Ovary (tissue), 9 donors: ENCODE results near the gene SLC37A1. TPM values are rescaled to one million over a fixed set of nuclear protein-coding genes. Genes with fewer than 3 reads are reported as not detected.

Source experiments
- DNase-seq, 5 donors: peaks; one replicate each; pipeline ENCODE4 v3.0.0-alpha.2; 2019 to 2020
- H3K27ac ChIP-seq, 2 donors: fragments of 200-600 bp; one replicate each; pipeline versions ENCODE4 v1.5.1 to v1.8.0; 2019 to 2022
- H3K27me3 ChIP-seq: fragments of 200-600 bp; one replicate; pipeline ENCODE4 v1.8.0; 2022
- H3K36me3 ChIP-seq: fragments of 200-600 bp; sonication (generic); one replicate; pipeline ENCODE4 v1.5.1; 2019
- H3K4me1 ChIP-seq: one replicate; pipeline ENCODE4 v1.8.1; 2013; ENCODE audit warnings: mild to moderate bottlenecking, moderate library complexity; ENCODE audit not compliant: insufficient read depth
- H3K4me3 ChIP-seq: fragments of 200-600 bp; sonication (generic); one replicate; pipeline ENCODE4 v1.5.1; 2017
- H3K9me3 ChIP-seq, 2 donors: fragments of 200-600 bp in 1 of 2; sonication (generic) in 1 of 2; one replicate each; pipeline versions ENCODE4 v1.5.1 to v1.8.1; 2013 to 2019; ENCODE audit warnings: mild to moderate bottlenecking in 1 of 2, moderate library complexity in 1 of 2
- EP300 ChIP-seq: sonication (generic); formaldehyde crosslinking; IDR thresholded peaks from one replicate; pipeline ENCODE4 v1.6.1; 2017; ENCODE audit warnings: antibody characterized with exemption
- POLR2A ChIP-seq: fragments of 450-650 bp; IDR thresholded peaks from one replicate; pipeline ENCODE4 v1.6.1; 2017; ENCODE audit warnings: antibody characterized with exemption, mild to moderate bottlenecking, moderate library complexity
- WGBS, 3 donors: extraction: QIAGEN DNeasy Blood & Tissue Kit in 1 of 3; methylation state at CpG; one replicate each; pipeline versions ENCODE4 v1.1.5 to v1.1.7; 2013 to 2017; 5-methylcytosine and 5-hydroxymethylcytosine counted together
- intact Hi-C, 4 donors: fragments of 100-400 bp; cut with DNase I; formaldehyde crosslinking; loops; one replicate each; pipeline versions ENCODE4 v1.11.0 to v1.15.1; 2022 to 2023
- polyA plus RNA-seq, 2 donors: library from polyadenylated mRNA; stranded (reverse); fragments of 200-250 nt in 1 of 2; fragments of 350-450 nt in 1 of 2; fragmentation: Illumina TruSeq in 1 of 2; extraction: RNeasy Lipid Tissue Mini Kit (QIAGEN cat#74804) in 1 of 2; gene quantifications; one replicate each; pipeline ENCODE4 v1.2.3, GENCODE V29; 2013 to 2014
- total RNA-seq, 7 donors: library from RNA; depleted of rRNA in 2 of 7; stranded (reverse); fragments of >200 nt in 2 of 7; fragmentation: NEBNext Ultra II Directional in 3 of 7; extraction: Animal tissue kit (Norgen Biotek cat#: 25700) in 3 of 7; gene quantifications; one replicate each; pipeline versions ENCODE4 v1.1.0 to v1.2.4, GENCODE V29; 2016 to 2023
- TF ChIP-seq, protein P1 (sequence below), 3 donors: fragments of 450-650 bp in 2 of 3; fragments of 200-600 bp in 1 of 3; IDR thresholded peaks; one replicate each; pipeline versions ENCODE4 v1.5.1 to v1.8.0; 2016 to 2022; ENCODE audit warnings: antibody characterized with exemption in 3 of 3, mild to moderate bottlenecking in 1 of 3
- donor health status: DM: no; HTN: no; CAD: no; lungs with moderate emphysema.
- donor health status: DM: no; HTN: no; CAD: no.
- donor health status: Bipolar disorder and iron deficiency.
- donor health status: DM: yes; HTN: yes; CAD: no.
- donor health status: DM: no; HTN: no; CAD: no.
- donor health status: DM: yes; HTN: yes; CAD: no.

SLC37A1 gene
- total and polyA plus RNA-seq, 9 donors, result 5.1 to 10.0 (median 7.4) TPM

DNA sequence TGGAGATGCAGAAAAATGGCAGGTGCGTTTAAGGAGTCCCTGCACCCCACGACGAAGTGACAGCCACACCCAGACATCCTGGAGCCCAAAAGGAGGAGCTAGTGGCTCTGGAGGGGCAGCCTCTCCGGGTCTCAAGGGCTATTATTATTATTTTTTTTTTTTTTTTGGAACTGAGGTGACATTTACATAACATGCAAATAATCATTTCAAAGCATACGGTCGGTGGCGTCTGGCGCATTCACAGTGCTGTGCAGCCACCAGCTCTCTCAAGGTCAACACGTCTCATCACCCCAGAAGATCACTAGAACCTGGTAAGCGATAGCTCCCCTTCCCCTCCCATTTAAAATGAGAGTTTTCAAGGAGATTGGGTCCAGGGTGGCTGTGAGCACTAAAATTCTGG lies 72.2 kb downstream of the SLC37A1 start:
- H3K9me3 ChIP-seq, result no peaks in the 10 kb centered on the region
- H3K27me3 ChIP-seq, result no peaks in the 10 kb centered on the region
- intact Hi-C loops, result no loop called here
- peaks cover 11% of the 10 kb centered on the region for H3K4me1 ChIP-seq
- TF ChIP-seq POLR2A (no peak), EP300 (no peak)
- TF ChIP-seq, protein P1, sequence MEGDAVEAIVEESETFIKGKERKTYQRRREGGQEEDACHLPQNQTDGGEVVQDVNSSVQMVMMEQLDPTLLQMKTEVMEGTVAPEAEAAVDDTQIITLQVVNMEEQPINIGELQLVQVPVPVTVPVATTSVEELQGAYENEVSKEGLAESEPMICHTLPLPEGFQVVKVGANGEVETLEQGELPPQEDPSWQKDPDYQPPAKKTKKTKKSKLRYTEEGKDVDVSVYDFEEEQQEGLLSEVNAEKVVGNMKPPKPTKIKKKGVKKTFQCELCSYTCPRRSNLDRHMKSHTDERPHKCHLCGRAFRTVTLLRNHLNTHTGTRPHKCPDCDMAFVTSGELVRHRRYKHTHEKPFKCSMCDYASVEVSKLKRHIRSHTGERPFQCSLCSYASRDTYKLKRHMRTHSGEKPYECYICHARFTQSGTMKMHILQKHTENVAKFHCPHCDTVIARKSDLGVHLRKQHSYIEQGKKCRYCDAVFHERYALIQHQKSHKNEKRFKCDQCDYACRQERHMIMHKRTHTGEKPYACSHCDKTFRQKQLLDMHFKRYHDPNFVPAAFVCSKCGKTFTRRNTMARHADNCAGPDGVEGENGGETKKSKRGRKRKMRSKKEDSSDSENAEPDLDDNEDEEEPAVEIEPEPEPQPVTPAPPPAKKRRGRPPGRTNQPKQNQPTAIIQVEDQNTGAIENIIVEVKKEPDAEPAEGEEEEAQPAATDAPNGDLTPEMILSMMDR (IDR thresholded peaks at IDR 0.05), result no peak
- H3K36me3 ChIP-seq, result no peaks in the 10 kb centered on the region
- no peak overlapping the region for H3K4me3 ChIP-seq
- no peak for DNase-seq
- WGBS, 3 donors, result 60 to 85% (median 85%) methylated on average over 10 of the region's 10 CpGs
- H3K27ac ChIP-seq, result no peak overlapping the region

DNA sequence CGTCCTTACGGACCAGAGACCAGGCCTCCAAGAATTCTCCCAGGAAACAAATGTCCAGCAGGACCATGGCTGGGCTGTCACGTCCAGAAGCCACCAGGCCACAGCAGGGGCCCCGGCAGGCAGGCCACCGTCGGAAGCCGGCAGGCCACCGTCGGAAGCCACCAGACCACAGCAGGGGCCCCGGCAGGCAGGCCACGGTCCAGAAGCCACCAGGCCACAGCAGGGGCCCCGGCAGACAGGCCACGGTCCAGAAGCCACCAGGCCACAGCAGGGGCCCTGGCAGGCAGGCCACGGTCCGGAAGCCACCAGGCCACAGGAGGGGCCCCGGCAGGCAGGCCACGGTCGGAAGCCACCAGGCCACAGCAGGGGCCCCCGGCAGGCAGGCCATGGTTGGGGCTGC lies 72.8 kb downstream of the SLC37A1 start:
- no peak for TF ChIP-seq POLR2A
- no peak for TF ChIP-seq EP300
- TF ChIP-seq, protein P1 (IDR thresholded peaks at IDR 0.05), result no peak
- no peak overlapping the region for H3K4me3 ChIP-seq
- H3K27ac ChIP-seq, result no peak overlapping the region
- no peaks in the 10 kb centered on the region for H3K36me3 ChIP-seq
- WGBS, 3 donors, result 89 to 95% (median 94%) methylated on average over 19 of the region's 19 CpGs
- peaks cover 9% of the 10 kb centered on the region for H3K4me1 ChIP-seq
- H3K9me3 ChIP-seq, result no peaks in the 10 kb centered on the region
- intact Hi-C loops, result no loop called here
- no peak for DNase-seq
- no peaks in the 10 kb centered on the region for H3K27me3 ChIP-seq

DNA sequence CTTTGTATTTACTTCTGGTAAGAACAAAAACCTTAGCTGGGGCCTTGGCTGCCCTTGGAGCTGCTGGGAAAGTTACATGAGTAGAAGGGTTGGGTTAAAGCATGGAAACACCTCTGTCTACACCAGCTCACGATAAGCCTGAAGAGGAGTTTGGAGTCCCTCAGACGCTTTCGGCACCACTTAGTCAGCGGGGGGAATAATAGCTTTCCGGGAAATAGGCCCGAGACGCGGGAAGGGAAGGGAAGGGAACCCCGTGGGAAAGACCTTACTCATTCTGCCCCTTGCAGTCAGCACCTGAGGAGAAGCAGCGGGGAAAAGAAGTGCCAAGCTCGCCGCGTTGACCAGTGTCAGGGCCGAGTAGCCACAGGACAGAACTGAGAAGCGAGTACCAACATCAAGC lies 73.4 kb downstream of the SLC37A1 start:
- Histone ChIP-seq H3K4me3 (no peak overlapping the region), H3K27me3 (no peaks in the 10 kb centered on the region), H3K36me3 (no peaks in the 10 kb centered on the region), H3K27ac (no peak overlapping the region), H3K9me3 (no peaks in the 10 kb centered on the region), H3K4me1 (peaks cover 4% of the 10 kb centered on the region)
- DNase-seq, result no peak
- TF ChIP-seq EP300 (no peak), POLR2A (no peak)
- TF ChIP-seq, protein P1 (IDR thresholded peaks at IDR 0.05), result no peak
- WGBS, 3 donors, result 84 to 94% (median 90%) methylated on average over 15 of the region's 15 CpGs
- intact Hi-C loops, result no loop called here

DNA sequence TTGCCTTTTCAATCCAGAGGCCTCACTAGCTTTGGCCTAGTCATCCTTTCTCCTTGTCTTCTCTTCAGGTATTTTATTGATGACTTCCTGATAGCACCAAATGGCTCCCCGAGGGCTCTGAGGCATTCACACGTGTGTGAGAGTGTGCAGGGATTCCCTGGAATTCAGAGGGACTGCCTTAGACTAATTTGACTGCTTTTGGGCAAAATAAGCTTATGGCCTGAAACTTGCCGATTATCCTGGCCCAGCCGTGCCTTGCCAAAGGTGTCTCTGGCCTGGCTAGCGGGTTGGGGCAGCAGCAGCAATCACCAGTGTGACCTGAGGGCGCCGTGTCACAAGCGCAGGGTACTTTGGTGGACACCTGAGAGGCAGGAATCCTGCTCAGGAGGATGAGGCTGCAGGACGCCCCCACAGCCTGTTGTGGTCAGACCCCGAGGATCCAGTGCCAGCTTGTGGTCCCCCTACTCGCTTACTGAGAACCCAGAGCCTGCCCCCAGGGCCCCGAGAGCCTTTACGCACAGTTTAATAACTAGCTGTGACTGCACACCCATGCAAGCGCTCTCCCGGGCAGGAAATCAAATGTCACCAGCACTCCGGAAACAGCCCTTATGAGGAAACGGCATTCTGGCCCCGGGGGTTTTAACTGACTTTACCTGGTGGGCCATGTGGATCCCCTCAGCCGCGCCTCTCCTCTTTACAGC lies 76.9 kb downstream of the SLC37A1 start:
- 80 to 86% (median 85%) methylated on average over 19 to 20 of the region's 20 CpGs for WGBS, 3 donors
- H3K4me3 ChIP-seq, result no peak overlapping the region
- TF ChIP-seq EP300 (no peak), POLR2A (no peak)
- TF ChIP-seq, protein P1 (IDR thresholded peaks at IDR 0.05), result no peak
- no peak for DNase-seq
- intact Hi-C loops, result loop anchor here in 2 of 4 donors (10.0 kb wide), 2 partner anchors 224 to 274 kb away; no protein-coding TSS in a partner anchor
- no peak overlapping the region for H3K27ac ChIP-seq
- no peaks in the 10 kb centered on the region for H3K9me3 ChIP-seq
- H3K27me3 ChIP-seq, result no peaks in the 10 kb centered on the region
- H3K4me1 ChIP-seq, result no peaks in the 10 kb centered on the region
- no peaks in the 10 kb centered on the region for H3K36me3 ChIP-seq
